Activated T-helper 2 cell treated with anti-CD3 and anti-CD28 coated beads, Interferon-gamma antibody, Interleukin-2, Interleukin-4, amounts not matched to agents 10 μg/mL and 5 μg/mL and 100 μg/mL, durations not matched to agents 14 hours and 24 hours and 36 hours (primary cell): Measurements from ENCODE around the gene C12orf42. TPM values are rescaled to one million over a fixed set of nuclear protein-coding genes. Genes with fewer than 3 reads are reported as not detected.
"Not testable (repeated sequence)": the region's sequence is repeated elsewhere in the genome, so short reads cannot be mapped to it uniquely, and the experiment has no call there.

ENCODE experiments used
- DNase-seq: peaks from one replicate; pipeline ENCODE4 v3.0.0; 2021; ENCODE audit warnings: low spot score
- H3K27ac Mint-ChIP-seq: one replicate; pipeline ENCODE4 v1.8.0; 2021; ENCODE audit warnings: mixed read lengths
- H3K27me3 Mint-ChIP-seq: one replicate; pipeline ENCODE4 v1.8.0; 2021; ENCODE audit warnings: low read depth, mixed read lengths
- H3K36me3 Mint-ChIP-seq: one replicate; pipeline ENCODE4 v1.8.0; 2021; ENCODE audit warnings: low read depth, mixed read lengths
- H3K4me1 Mint-ChIP-seq: one replicate; pipeline ENCODE4 v1.8.0; 2021; ENCODE audit warnings: low read depth, mixed read lengths
- H3K4me3 Mint-ChIP-seq: one replicate; pipeline ENCODE4 v1.8.0; 2021; ENCODE audit warnings: low read depth, mild to moderate bottlenecking, moderate library complexity, mixed read lengths
- H3K9me3 Mint-ChIP-seq: one replicate; pipeline ENCODE4 v1.8.0; 2021; ENCODE audit warnings: mixed read lengths
- intact Hi-C: fragments of 100-400 bp; cut with micrococcal nuclease; formaldehyde crosslinking; loops from one replicate; pipeline ENCODE4 v1.15.1; 2023
- total RNA-seq: library from RNA; stranded (reverse); gene quantifications from 2 replicates; pipeline ENCODE4 v1.2.3, GENCODE V29; 2022

C12orf42 gene
- total RNA-seq, 1 donor from 2014 or later = not detected

DNA sequence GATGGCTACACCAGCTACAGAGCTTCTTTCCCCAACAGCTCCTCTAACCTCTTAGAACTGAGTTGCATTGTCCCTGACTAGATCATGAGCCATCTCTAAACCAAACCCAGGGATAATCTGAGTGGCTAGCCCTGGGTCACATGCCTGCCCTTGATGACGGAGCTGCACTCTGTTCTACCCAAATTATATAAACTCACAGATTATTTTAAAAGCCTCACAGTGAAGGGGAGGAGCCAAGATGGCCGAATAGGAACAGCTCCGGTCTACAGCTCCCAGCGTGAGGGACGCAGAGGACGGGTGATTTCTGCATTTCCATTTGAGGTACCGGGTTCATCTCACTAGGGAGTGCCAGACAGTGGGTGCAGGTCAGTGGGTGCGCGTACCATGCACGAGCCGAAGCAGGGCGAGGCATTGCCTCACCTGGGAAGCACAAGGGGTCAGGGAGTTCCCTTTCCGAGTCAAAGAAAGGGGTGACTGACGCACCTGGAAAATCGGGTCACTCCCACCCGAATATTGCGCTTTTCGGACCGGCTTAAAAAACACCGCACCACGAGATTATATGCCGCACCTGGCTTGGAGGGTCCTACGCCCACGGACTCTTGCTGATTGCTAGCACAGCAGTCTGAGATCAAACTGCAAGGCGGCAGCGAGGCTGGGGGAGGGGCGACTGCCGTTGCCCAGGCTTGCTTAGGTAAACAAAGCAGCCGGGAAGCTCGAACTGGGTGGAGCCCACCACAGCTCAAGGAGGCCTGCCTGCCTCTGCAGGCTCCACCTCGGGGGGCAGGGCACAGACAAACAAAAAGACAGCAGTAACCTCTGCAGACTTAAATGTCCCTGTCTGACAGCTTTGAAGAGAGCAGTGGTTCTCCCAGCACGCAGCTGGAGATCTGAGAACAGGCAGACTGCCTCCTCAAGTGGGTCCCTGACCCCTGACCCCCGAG, 61.3 kb downstream of the C12orf42 start:
- H3K27ac Mint-ChIP-seq, DNase-seq, H3K36me3 Mint-ChIP-seq, intact Hi-C loops, H3K27me3 Mint-ChIP-seq, H3K4me1 Mint-ChIP-seq: not testable (repeated sequence)
- peak overlapping the region; percentile 61 for H3K4me3 Mint-ChIP-seq
- peaks cover 30% of the 10 kb centered on the region for H3K9me3 Mint-ChIP-seq

DNA sequence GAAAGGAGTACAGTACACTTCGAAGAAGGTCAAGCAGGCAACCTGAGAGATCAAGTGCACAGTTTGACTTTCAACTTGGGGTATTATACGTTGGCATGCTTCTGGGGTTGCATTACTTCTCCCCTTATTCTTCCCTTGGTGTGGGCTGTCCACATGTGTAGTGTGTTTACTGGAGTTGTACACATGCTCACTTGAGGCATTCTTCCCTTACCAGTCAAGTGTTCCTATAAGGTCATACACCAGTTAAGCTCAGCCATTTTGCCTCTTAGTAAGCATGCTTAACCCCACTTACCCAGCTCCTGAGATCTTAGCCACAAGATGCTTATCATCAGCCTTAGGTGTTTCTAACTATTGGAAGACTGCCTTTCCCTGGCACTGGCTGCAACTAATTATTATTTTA, 63.8 kb downstream of the C12orf42 start:
- peaks cover 9% of the 10 kb centered on the region for H3K4me1 Mint-ChIP-seq
- no peak overlapping the region for H3K4me3 Mint-ChIP-seq
- intact Hi-C loops = no loop called here
- H3K36me3 Mint-ChIP-seq = peaks cover 10% of the 10 kb centered on the region
- peaks cover 42% of the 10 kb centered on the region for H3K9me3 Mint-ChIP-seq
- peaks cover 1% of the 10 kb centered on the region for H3K27me3 Mint-ChIP-seq
- DNase-seq = no peak
- no peak overlapping the region for H3K27ac Mint-ChIP-seq

- H3K9me3 Mint-ChIP-seq = peaks cover 42% of the 10 kb centered on the region
- no peak for DNase-seq
- H3K36me3 Mint-ChIP-seq = peaks cover 10% of the 10 kb centered on the region
- H3K27me3 Mint-ChIP-seq = peaks cover 1% of the 10 kb centered on the region
- no peak overlapping the region for H3K4me3 Mint-ChIP-seq
- intact Hi-C loops = no loop called here
- H3K27ac Mint-ChIP-seq = no peak overlapping the region
- H3K4me1 Mint-ChIP-seq = peaks cover 9% of the 10 kb centered on the region
Measured at GRCh38 chr12:103431387-103431786, 64.4 kb downstream of the C12orf42 start.

GRCh38 chr12:103425674-103426073, 70.1 kb downstream of the C12orf42 start:
- H3K27ac Mint-ChIP-seq, H3K27me3 Mint-ChIP-seq, H3K4me1 Mint-ChIP-seq, H3K4me3 Mint-ChIP-seq, DNase-seq, intact Hi-C loops, H3K36me3 Mint-ChIP-seq: not testable (repeated sequence)
- peaks cover 23% of the 10 kb centered on the region for H3K9me3 Mint-ChIP-seq

DNA sequence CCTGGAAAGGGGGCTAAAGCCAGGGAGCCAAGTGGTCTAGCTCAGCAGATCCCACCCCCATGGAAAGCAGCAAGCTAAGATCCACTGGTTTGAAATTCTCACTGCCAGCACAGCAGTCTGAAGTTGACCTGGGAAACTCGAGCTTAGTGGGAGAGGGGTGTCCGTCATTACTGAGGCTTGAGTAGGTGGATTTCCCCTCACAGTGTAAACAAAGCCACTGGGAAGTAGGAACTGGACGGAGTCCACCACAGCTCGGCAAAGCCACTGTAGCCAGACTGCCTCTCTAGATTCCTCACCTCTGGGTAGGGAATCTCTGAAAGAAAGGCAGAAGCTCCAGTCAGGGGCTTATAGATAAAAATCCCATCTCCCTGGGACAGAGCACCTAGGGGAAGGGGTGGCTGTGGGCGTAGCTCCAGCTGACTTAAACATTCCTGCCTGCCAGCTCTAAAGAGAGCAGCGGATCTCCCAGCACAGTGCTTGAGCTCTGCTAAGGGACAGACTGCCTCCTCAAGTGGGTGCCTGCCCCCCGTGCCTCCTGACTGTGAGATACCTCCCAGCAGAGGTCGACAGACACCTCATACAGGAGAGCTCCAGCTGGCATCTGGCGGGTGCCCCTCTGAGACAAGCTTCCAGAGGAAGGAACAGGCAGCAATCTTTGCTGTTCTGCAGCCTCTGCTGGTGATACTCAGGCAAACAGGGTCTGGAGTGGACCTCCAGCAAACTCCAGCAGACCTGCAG, 70.8 kb downstream of the C12orf42 start:
- H3K36me3 Mint-ChIP-seq, intact Hi-C loops: not testable (repeated sequence)

GRCh38 chr12:103423516-103423910, 72.3 kb downstream of the C12orf42 start:
- Mint-ChIP-seq H3K4me3 (no peak overlapping the region), H3K27ac (no peak overlapping the region), H3K4me1 (no peaks in the 10 kb centered on the region), H3K36me3 (peaks cover 3% of the 10 kb centered on the region), H3K9me3 (peaks cover 10% of the 10 kb centered on the region), H3K27me3 (no peaks in the 10 kb centered on the region)
- intact Hi-C loops = no loop called here
- DNase-seq = no peak

More for the DNA sequence above, 70.8 kb downstream of the C12orf42 start:
- H3K27ac Mint-ChIP-seq, H3K4me1 Mint-ChIP-seq, H3K4me3 Mint-ChIP-seq, H3K27me3 Mint-ChIP-seq, DNase-seq: not testable (repeated sequence)
- H3K9me3 Mint-ChIP-seq = peaks cover 18% of the 10 kb centered on the region

DNA sequence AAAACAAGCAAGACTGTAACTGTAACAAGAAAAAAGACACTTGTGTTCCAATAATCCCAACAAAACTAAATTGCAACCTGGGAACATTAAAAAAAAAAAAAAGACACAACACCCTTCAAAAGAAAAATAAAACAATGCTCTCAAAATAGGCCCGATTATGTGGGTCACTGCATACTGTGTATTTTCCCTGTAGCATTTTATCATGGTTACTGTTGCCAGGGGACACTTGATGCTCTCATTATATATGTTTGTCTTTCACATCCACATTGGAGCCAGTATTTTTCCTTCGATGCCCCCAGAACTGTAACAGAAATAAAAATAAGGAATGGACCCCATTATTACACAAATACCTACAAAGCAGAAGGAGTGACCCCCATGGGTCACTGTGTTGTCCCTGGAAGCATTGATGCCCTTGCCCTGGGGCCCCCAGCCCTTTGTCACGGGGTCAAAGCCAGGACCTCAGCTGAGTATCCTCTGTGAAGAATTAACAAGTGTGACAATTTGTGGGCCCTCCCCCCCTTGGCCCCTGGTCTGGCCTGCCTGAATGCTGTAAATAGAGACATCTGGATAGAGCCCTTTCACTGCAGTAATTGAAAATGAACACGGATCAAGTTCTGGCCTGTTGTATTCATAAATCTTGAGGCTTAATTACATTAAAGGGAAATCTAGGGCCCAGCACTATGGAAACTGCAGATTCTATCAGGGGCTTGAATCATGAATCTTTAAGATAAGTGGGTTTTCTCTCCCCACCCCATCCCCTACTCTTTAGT, 72.8 kb downstream of the C12orf42 start:
- Mint-ChIP-seq H3K27me3 (no peaks in the 10 kb centered on the region), H3K4me3 (no peak overlapping the region), H3K36me3 (peaks cover 3% of the 10 kb centered on the region), H3K4me1 (no peaks in the 10 kb centered on the region), H3K27ac (no peak overlapping the region), H3K9me3 (peaks cover 6% of the 10 kb centered on the region)
- no peak for DNase-seq
- intact Hi-C loops = no loop called here

- Mint-ChIP-seq H3K9me3 (peaks cover under 1% of the 10 kb centered on the region), H3K4me3 (no peak overlapping the region), H3K36me3 (no peaks in the 10 kb centered on the region), H3K27ac (no peak overlapping the region), H3K4me1 (no peaks in the 10 kb centered on the region), H3K27me3 (no peaks in the 10 kb centered on the region)
- intact Hi-C loops = no loop called here
- DNase-seq = no peak
Measured at GRCh38 chr12:103422328-103422727, 73.4 kb downstream of the C12orf42 start.

- Mint-ChIP-seq H3K36me3 (no peaks in the 10 kb centered on the region), H3K4me3 (no peak overlapping the region), H3K4me1 (no peaks in the 10 kb centered on the region), H3K27ac (no peak overlapping the region), H3K9me3 (no peaks in the 10 kb centered on the region), H3K27me3 (no peaks in the 10 kb centered on the region)
- no peak for DNase-seq
- intact Hi-C loops = no loop called here
Measured at GRCh38 chr12:103421402-103421801, 74.4 kb downstream of the C12orf42 start.

DNA sequence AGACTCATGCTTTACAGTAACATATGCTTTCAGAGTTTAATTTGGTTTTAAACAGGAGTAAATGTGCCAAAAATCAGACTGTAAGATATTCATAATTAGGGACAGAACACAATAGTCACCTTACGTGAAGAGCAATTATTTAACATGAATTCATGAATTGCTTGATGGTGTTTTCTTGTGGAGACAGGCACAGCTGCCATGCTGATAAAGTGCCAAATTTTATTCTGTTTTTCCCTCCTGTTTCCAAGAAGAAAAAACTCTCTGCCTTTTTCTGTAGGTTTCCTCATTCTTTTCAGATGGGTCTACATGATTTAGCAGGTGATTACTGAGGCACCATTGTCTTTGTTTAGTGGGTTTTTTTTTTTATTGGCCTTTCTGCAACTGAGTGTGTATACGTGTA, 80.1 kb downstream of the C12orf42 start:
- Mint-ChIP-seq H3K4me1 (no peaks in the 10 kb centered on the region), H3K9me3 (peaks cover 4% of the 10 kb centered on the region), H3K36me3 (no peaks in the 10 kb centered on the region), H3K27ac (no peak overlapping the region), H3K27me3 (no peaks in the 10 kb centered on the region), H3K4me3 (no peak overlapping the region)
- DNase-seq = no peak
- intact Hi-C loops = no loop called here

- intact Hi-C loops = no loop called here
- no peak overlapping the region for H3K27ac Mint-ChIP-seq
- H3K4me1 Mint-ChIP-seq = no peaks in the 10 kb centered on the region
- no peak for DNase-seq
- no peaks in the 10 kb centered on the region for H3K27me3 Mint-ChIP-seq
- no peak overlapping the region for H3K4me3 Mint-ChIP-seq
- H3K36me3 Mint-ChIP-seq = no peaks in the 10 kb centered on the region
- peaks cover 4% of the 10 kb centered on the region for H3K9me3 Mint-ChIP-seq
Measured at GRCh38 chr12:103401421-103401820, 94.3 kb downstream of the C12orf42 start.

DNA sequence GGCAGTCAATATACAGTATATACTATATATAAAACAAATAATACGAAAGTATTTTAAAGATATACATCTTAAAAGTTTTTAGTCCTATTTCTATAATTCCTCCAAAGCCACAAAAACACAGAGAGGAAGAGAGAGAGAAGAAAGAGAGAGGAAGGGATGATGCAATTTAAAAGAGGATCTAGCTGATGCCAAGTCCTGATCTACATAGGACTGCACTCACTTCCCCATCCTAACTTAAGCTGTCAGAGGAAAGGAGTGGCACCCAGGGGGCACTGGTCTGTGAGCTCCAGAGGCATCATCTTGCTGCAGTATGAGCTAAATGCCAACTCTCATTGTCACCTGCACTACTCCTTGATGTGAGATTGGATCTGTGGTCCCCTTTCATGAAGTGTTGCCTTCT, 95.8 kb downstream of the C12orf42 start:
- intact Hi-C loops = no loop called here
- no peak overlapping the region for H3K27ac Mint-ChIP-seq
- no peaks in the 10 kb centered on the region for H3K4me1 Mint-ChIP-seq
- DNase-seq = no peak
- H3K9me3 Mint-ChIP-seq = peaks cover 5% of the 10 kb centered on the region
- no peaks in the 10 kb centered on the region for H3K36me3 Mint-ChIP-seq
- H3K27me3 Mint-ChIP-seq = no peaks in the 10 kb centered on the region
- H3K4me3 Mint-ChIP-seq = no peak overlapping the region
